ENCODE results near the gene IPMK.
"Not testable (repeated sequence)": the region's sequence is repeated elsewhere in the genome, so short reads cannot be mapped to it uniquely, and the experiment has no call there.

The IPMK gene

DNA sequence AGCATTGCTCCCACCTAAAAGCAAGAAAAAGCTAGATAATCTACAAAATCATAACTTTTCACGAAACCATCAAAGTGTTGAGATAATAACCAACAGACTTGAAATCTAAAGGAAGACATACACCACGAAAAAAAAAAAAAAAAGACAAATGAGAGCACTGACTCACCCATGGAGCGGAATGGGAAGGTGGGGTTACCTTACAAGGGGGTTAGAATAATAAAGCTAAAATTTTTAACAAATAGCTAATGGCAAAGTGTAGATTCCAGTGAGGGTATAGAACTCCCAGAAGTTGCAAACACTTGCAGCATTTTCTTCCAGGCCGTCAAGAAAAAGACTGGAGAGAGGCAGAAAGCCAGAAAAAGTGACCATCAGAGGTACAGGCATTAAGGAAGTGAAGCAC, 27.2 kb downstream of the IPMK start:
- no peak for DNase-seq (ENCODE audit: low read depth in 1 of 2, low spot score in 1 of 2)

DNA sequence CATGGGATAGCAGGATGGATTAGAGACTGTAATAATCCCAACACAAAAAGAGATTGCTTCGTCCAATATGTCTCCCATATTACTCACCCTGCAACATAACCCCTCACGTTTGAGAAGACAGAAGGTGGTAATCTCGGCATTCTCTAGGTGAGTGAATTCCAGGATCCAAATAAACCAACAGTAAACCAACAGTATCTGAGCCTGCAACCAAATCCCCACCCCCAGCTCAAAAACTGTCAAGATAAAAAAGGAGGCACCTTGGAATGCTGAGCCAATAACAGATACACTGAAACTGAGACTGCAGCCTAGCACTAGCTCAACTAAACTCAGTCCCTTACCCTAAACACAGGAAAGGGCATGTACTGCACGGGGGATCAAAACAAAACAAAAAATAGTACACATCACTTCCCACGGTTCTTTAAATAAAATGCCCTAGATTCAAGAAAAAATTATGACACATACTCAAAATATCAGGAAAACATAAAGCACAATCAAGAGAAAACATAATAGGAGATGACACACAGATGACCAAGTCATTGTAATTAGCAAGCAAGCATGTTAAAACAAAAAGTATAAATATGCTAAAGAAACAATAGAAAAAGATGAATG, 28.0 kb downstream of the IPMK start:
- no peak for TF ChIP-seq POLR2AphosphoS5 (IDR thresholded peaks at IDR 0.05; ENCODE audit: low read depth)
- no peak for TF ChIP-seq GABPA (IDR thresholded peaks at IDR 0.05; ENCODE audit: low read depth)
- no peak for TF ChIP-seq SPI1 (IDR thresholded peaks at IDR 0.05; ENCODE audit: borderline replicate concordance, low read depth)
- Histone ChIP-seq H3K4me3 (replicated peaks; ENCODE audit: insufficient read depth, low read length) (no peak overlapping the region), H3K27me3 (ENCODE audit: insufficient read depth, poor library complexity, severe bottlenecking) (no peaks in the 10 kb centered on the region), H3K27ac (replicated peaks) (no peak overlapping the region)
- DNase-seq (ENCODE audit: low read depth in 1 of 2, low spot score in 1 of 2) = no peak

More for the DNA sequence above, 27.2 kb downstream of the IPMK start:
- Histone ChIP-seq H3K4me3 (replicated peaks; ENCODE audit: insufficient read depth, low read length) (no peak overlapping the region), H3K27me3 (ENCODE audit: insufficient read depth, poor library complexity, severe bottlenecking) (no peaks in the 10 kb centered on the region), H3K27ac (replicated peaks) (no peak overlapping the region)
- TF ChIP-seq, protein P1, sequence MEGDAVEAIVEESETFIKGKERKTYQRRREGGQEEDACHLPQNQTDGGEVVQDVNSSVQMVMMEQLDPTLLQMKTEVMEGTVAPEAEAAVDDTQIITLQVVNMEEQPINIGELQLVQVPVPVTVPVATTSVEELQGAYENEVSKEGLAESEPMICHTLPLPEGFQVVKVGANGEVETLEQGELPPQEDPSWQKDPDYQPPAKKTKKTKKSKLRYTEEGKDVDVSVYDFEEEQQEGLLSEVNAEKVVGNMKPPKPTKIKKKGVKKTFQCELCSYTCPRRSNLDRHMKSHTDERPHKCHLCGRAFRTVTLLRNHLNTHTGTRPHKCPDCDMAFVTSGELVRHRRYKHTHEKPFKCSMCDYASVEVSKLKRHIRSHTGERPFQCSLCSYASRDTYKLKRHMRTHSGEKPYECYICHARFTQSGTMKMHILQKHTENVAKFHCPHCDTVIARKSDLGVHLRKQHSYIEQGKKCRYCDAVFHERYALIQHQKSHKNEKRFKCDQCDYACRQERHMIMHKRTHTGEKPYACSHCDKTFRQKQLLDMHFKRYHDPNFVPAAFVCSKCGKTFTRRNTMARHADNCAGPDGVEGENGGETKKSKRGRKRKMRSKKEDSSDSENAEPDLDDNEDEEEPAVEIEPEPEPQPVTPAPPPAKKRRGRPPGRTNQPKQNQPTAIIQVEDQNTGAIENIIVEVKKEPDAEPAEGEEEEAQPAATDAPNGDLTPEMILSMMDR (IDR thresholded peaks at IDR 0.05; ENCODE audit: insufficient read depth, low read length) = no peak
- no peak for TF ChIP-seq GABPA (IDR thresholded peaks at IDR 0.05; ENCODE audit: low read depth)
- TF ChIP-seq SPI1 (IDR thresholded peaks at IDR 0.05; ENCODE audit: borderline replicate concordance, low read depth) = no peak
- no peak for TF ChIP-seq POLR2AphosphoS5 (IDR thresholded peaks at IDR 0.05; ENCODE audit: low read depth)
- TF ChIP-seq, protein P2, sequence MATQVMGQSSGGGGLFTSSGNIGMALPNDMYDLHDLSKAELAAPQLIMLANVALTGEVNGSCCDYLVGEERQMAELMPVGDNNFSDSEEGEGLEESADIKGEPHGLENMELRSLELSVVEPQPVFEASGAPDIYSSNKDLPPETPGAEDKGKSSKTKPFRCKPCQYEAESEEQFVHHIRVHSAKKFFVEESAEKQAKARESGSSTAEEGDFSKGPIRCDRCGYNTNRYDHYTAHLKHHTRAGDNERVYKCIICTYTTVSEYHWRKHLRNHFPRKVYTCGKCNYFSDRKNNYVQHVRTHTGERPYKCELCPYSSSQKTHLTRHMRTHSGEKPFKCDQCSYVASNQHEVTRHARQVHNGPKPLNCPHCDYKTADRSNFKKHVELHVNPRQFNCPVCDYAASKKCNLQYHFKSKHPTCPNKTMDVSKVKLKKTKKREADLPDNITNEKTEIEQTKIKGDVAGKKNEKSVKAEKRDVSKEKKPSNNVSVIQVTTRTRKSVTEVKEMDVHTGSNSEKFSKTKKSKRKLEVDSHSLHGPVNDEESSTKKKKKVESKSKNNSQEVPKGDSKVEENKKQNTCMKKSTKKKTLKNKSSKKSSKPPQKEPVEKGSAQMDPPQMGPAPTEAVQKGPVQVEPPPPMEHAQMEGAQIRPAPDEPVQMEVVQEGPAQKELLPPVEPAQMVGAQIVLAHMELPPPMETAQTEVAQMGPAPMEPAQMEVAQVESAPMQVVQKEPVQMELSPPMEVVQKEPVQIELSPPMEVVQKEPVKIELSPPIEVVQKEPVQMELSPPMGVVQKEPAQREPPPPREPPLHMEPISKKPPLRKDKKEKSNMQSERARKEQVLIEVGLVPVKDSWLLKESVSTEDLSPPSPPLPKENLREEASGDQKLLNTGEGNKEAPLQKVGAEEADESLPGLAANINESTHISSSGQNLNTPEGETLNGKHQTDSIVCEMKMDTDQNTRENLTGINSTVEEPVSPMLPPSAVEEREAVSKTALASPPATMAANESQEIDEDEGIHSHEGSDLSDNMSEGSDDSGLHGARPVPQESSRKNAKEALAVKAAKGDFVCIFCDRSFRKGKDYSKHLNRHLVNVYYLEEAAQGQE (IDR thresholded peaks at IDR 0.05; ENCODE audit: insufficient replicate concordance, low read depth) = no peak

DNA sequence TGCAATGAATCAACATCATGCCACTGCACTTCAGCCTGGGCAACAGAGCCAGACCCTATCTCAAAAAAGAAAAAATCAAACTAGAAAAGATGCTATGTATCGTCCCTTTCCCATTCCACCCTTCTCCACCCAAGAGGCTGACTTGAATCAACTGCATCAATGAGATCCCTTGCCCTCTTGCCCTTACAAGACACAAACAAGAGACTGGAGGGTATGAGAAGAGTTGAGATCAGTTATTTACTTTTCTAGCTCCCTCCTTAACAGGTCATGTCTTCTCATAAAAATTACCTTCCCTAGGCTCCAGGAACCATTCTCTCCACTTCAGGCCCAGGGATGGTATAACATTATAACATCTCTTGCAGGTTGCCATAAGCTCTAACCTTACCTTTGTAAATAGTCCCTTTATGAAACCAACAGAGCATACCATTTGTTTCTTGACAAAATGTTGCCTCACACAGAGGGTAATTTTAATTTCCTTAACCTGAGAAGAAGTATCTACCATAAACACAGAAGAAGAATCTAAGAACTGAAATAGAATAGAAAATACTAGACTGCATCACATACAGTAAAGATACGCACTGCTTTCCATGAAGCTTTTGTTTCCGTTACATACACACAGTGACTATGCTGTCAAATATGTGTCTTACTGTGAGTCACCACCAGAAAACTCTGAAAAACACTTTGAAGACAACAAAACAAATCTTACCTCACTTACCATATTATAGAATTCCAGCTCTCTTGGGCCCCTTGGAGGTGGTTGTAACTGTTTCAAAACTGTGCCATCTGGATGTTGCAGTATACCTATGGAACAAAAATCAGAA, 30.5 kb downstream of the IPMK start:
- H3K27me3 ChIP-seq (ENCODE audit: insufficient read depth, poor library complexity, severe bottlenecking) = no peaks in the 10 kb centered on the region
- DNase-seq (ENCODE audit: low read depth in 1 of 2, low spot score in 1 of 2) = no peak
- no peak overlapping the region for H3K27ac ChIP-seq (replicated peaks)
- TF ChIP-seq SPI1 (IDR thresholded peaks at IDR 0.05; ENCODE audit: borderline replicate concordance, low read depth) (no peak), POLR2AphosphoS5 (IDR thresholded peaks at IDR 0.05; ENCODE audit: low read depth) (no peak), GABPA (IDR thresholded peaks at IDR 0.05; ENCODE audit: low read depth) (no peak)
- TF ChIP-seq, protein P2 (IDR thresholded peaks at IDR 0.05; ENCODE audit: insufficient replicate concordance, low read depth) = no peak
- TF ChIP-seq, protein P1 (IDR thresholded peaks at IDR 0.05; ENCODE audit: insufficient read depth, low read length) = no peak
- no peak overlapping the region for H3K4me3 ChIP-seq (replicated peaks; ENCODE audit: insufficient read depth, low read length)

DNA sequence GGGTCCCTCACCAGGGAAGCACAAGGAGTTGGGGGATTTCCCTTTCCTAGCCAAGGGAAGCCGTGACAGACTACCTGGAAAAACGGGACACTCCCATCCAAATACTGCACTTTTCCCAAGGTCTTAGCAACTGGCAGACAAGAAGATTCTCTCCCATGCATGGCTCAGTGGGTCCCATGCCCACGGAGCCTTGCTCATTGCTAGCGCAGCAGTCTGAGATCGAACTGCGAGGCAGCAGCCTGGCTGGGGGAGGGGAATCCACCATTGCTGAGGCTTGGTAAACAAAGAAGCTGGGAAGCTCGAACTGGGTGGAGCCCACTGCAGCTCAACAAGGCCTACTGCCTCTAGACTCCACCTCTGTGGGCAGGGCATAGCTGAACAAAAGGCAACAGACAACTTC, 37.8 kb downstream of the IPMK start:
- not testable (repeated sequence) for H3K27ac ChIP-seq (replicated peaks); DNase-seq (ENCODE audit: low read depth in 1 of 2, low spot score in 1 of 2); H3K4me3 ChIP-seq (replicated peaks; ENCODE audit: insufficient read depth, low read length); H3K27me3 ChIP-seq (ENCODE audit: insufficient read depth, poor library complexity, severe bottlenecking)
